ENCODE data around the gene CTSL.

The CTSL gene

DNA sequence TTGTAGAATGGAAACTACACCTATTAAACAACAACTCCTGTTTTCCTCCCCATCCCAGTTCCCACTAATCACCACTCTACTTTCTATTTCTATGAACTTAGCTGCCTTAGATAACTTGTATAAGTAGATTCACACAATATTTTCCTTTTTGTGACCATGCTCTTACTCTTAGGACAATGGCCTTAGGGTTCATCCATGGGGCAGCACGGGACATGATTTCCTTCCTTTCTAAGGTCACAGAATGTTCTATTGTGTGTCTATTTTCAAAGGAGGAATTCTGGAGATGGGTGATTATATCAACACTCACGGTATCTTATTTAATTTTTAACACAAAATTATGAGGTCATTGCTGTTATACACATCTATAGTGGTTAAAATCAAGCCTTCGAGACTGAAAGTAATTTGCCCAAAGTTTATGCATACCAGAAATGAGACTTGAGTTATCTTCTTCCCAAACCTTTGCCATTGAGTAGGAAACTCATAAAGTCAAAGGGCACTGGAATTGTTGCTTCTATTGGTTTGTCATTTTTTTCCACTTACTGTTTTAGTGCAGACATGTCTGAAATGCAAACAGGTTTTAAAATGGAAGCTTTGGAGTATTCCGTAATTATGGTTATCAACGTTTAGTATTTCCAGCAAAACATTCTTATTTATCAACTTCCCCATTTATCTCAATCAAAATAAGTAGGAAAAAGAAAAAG lies 23.6 kb downstream of the CTSL start:
- Histone ChIP-seq H3K4me3 (ENCODE audit: low read depth, low read length, poor library complexity, severe bottlenecking) (no peak overlapping the region), H3K9me3 (ENCODE audit: low read length) (no peaks in the 10 kb centered on the region), H3K4me1 (ENCODE audit: insufficient read depth, low read length, severe bottlenecking) (no peaks in the 10 kb centered on the region), H3K9me2 (ENCODE audit: low read depth, low read length) (no peaks in the 10 kb centered on the region), H3K9ac (ENCODE audit: low read length) (no peak overlapping the region), H3K4me2 (ENCODE audit: low read length) (no peak overlapping the region), H3K36me3 (ENCODE audit: insufficient read depth, low read length) (no peaks in the 10 kb centered on the region), H3K27ac (ENCODE audit: low read depth, low read length, poor library complexity, severe bottlenecking) (no peak overlapping the region), H4K20me1 (ENCODE audit: insufficient read depth, low read length) (no peaks in the 10 kb centered on the region), H3K79me2 (ENCODE audit: insufficient read depth, low read length) (no peaks in the 10 kb centered on the region), H3K27me3 (ENCODE audit: insufficient read depth, low read length) (no peaks in the 10 kb centered on the region), H3F3A (ENCODE audit: insufficient read depth, low read length) (no peaks in the 10 kb centered on the region), H2AFZ (ENCODE audit: low read length) (no peak overlapping the region)
- no peak for TF ChIP-seq EZH2 (IDR thresholded peaks at IDR 0.05; ENCODE audit: borderline replicate concordance, low read length)
- TF ChIP-seq, protein P1, sequence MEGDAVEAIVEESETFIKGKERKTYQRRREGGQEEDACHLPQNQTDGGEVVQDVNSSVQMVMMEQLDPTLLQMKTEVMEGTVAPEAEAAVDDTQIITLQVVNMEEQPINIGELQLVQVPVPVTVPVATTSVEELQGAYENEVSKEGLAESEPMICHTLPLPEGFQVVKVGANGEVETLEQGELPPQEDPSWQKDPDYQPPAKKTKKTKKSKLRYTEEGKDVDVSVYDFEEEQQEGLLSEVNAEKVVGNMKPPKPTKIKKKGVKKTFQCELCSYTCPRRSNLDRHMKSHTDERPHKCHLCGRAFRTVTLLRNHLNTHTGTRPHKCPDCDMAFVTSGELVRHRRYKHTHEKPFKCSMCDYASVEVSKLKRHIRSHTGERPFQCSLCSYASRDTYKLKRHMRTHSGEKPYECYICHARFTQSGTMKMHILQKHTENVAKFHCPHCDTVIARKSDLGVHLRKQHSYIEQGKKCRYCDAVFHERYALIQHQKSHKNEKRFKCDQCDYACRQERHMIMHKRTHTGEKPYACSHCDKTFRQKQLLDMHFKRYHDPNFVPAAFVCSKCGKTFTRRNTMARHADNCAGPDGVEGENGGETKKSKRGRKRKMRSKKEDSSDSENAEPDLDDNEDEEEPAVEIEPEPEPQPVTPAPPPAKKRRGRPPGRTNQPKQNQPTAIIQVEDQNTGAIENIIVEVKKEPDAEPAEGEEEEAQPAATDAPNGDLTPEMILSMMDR (IDR thresholded peaks at IDR 0.05; ENCODE audit: low read length), result no peak

DNA sequence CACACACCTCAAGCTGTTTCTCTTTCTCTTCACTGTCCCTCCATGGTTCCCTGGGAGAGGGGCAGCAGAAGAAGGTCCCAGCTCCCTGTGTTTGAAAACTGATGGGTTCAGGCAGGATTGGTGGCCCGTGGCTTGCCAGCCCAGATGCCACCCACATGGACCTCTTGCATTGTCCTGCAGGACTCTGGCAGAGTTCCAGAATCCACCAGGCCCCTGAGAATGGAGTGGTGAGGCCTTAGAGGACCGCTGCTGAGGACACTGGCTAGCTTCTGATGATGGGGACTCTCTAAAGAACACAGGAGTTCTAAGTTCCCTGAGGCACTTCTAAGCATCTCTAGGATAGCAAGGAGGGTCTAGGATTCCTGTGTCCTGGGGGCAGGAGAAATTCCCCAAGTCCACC lies 24.8 kb downstream of the CTSL start:
- Histone ChIP-seq H3K36me3 (ENCODE audit: insufficient read depth, low read length) (no peaks in the 10 kb centered on the region), H3K4me3 (ENCODE audit: low read depth, low read length, poor library complexity, severe bottlenecking) (no peak overlapping the region), H3F3A (ENCODE audit: insufficient read depth, low read length) (no peaks in the 10 kb centered on the region), H4K20me1 (ENCODE audit: insufficient read depth, low read length) (no peaks in the 10 kb centered on the region), H3K79me2 (ENCODE audit: insufficient read depth, low read length) (no peaks in the 10 kb centered on the region), H3K9ac (ENCODE audit: low read length) (no peak overlapping the region), H3K9me3 (ENCODE audit: low read length) (no peaks in the 10 kb centered on the region), H3K27me3 (ENCODE audit: insufficient read depth, low read length) (no peaks in the 10 kb centered on the region), H3K9me2 (ENCODE audit: low read depth, low read length) (no peaks in the 10 kb centered on the region), H3K4me2 (ENCODE audit: low read length) (no peak overlapping the region), H3K27ac (ENCODE audit: low read depth, low read length, poor library complexity, severe bottlenecking) (no peak overlapping the region), H2AFZ (ENCODE audit: low read length) (no peak overlapping the region), H3K4me1 (ENCODE audit: insufficient read depth, low read length, severe bottlenecking) (no peaks in the 10 kb centered on the region)
- no peak for TF ChIP-seq EZH2 (IDR thresholded peaks at IDR 0.05; ENCODE audit: borderline replicate concordance, low read length)
- TF ChIP-seq, protein P1 (IDR thresholded peaks at IDR 0.05; ENCODE audit: low read length), result no peak

DNA sequence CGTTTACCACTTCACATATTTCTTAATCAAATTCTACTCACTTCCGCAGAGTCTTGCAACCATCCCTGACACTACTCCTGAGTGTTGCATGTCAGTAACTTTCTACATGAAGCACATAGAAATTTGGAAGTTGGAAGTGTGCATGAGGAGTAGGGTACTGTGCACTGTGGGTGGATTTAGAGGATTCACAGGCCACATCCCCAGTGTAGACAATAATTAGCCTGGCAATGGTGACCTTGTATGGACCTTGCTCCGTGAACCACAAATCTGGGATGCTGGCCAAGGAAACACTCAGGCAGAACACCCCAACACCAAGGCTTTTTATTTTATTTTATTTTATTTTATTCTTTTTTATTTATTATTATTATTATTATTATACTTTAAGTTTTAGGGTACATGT lies 25.5 kb downstream of the CTSL start:
- Histone ChIP-seq H3K79me2 (ENCODE audit: insufficient read depth, low read length) (no peaks in the 10 kb centered on the region), H3K9ac (ENCODE audit: low read length) (no peak overlapping the region), H3K4me3 (ENCODE audit: low read depth, low read length, poor library complexity, severe bottlenecking) (no peak overlapping the region), H3K4me1 (ENCODE audit: insufficient read depth, low read length, severe bottlenecking) (no peaks in the 10 kb centered on the region), H3K27ac (ENCODE audit: low read depth, low read length, poor library complexity, severe bottlenecking) (no peak overlapping the region), H3K4me2 (ENCODE audit: low read length) (no peak overlapping the region), H3K36me3 (ENCODE audit: insufficient read depth, low read length) (no peaks in the 10 kb centered on the region), H3F3A (ENCODE audit: insufficient read depth, low read length) (no peaks in the 10 kb centered on the region), H3K9me3 (ENCODE audit: low read length) (no peaks in the 10 kb centered on the region), H2AFZ (ENCODE audit: low read length) (no peak overlapping the region), H3K27me3 (ENCODE audit: insufficient read depth, low read length) (no peaks in the 10 kb centered on the region), H3K9me2 (ENCODE audit: low read depth, low read length) (no peaks in the 10 kb centered on the region), H4K20me1 (ENCODE audit: insufficient read depth, low read length) (no peaks in the 10 kb centered on the region)
- no peak for TF ChIP-seq EZH2 (IDR thresholded peaks at IDR 0.05; ENCODE audit: borderline replicate concordance, low read length)
- TF ChIP-seq, protein P1 (IDR thresholded peaks at IDR 0.05; ENCODE audit: low read length), result no peak

Measured in OCI-LY1 (cell line).